PFSK-1 (cell line): Measurements from ENCODE around the gene ANO6.

Experiments used
- FOXP2 ChIP-seq: optimal IDR thresholded peaks from 2 replicates; pipeline ENCODE3; 2011; ENCODE audit warnings: borderline replicate concordance, control low read depth, inconsistent platforms; ENCODE audit not compliant: insufficient read depth; ENCODE audit errors: extremely low read length, extremely low read depth
- POLR2AphosphoS5 ChIP-seq: IDR thresholded peaks from 2 replicates; pipeline ENCODE4 v1.6.1; 2012; ENCODE audit warnings: low read depth, mild to moderate bottlenecking, control low read depth, low read length, moderate library complexity
- SIN3A ChIP-seq: IDR thresholded peaks from 2 replicates; pipeline ENCODE4 v1.6.1; 2012; ENCODE audit warnings: mild to moderate bottlenecking, low read length, moderate library complexity, borderline replicate concordance; ENCODE audit not compliant: insufficient read depth
- TAF1 ChIP-seq: IDR thresholded peaks from 2 replicates; pipeline ENCODE4 v1.6.1; 2012; ENCODE audit warnings: low read length, control low read depth, borderline replicate concordance; ENCODE audit not compliant: insufficient read depth
- TF ChIP-seq, protein P1 (sequence below), 2 experiments: IDR thresholded peaks; 2 replicates each; pipeline versions ENCODE4 v1.6.1 to v1.8.0; 2011 to 2012; ENCODE audit warnings: low read depth in 2 of 2, low read length in 2 of 2, control low read depth in 1 of 2, inconsistent platforms in 1 of 2, mild to moderate bottlenecking in 1 of 2, moderate library complexity in 1 of 2; ENCODE audit not compliant: insufficient read depth in 1 of 2

ANO6 gene

DNA sequence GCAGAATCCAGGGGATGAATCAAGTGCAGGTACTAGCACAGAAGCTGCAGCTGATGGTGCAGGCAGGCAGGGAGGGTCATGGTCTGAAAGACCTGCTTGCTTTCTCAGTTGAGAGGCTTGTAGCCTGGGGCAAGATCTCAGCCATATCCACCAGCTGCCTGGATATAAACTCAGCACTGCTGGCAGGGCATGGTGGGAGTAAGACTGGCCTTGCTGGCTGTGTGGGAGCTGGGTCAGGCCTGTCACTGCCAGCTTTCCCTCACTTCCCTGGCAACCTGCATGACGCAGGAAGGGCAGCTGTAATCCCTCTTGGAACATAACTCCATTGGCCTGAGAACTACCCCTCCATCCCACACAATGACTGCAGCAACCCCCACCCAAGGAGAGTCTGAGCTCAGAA is 230.1 kb downstream of the ANO6 start:
- TF ChIP-seq POLR2AphosphoS5 (no peak), SIN3A (no peak), TAF1 (no peak), FOXP2 (no peak)
- TF ChIP-seq, protein P1, sequence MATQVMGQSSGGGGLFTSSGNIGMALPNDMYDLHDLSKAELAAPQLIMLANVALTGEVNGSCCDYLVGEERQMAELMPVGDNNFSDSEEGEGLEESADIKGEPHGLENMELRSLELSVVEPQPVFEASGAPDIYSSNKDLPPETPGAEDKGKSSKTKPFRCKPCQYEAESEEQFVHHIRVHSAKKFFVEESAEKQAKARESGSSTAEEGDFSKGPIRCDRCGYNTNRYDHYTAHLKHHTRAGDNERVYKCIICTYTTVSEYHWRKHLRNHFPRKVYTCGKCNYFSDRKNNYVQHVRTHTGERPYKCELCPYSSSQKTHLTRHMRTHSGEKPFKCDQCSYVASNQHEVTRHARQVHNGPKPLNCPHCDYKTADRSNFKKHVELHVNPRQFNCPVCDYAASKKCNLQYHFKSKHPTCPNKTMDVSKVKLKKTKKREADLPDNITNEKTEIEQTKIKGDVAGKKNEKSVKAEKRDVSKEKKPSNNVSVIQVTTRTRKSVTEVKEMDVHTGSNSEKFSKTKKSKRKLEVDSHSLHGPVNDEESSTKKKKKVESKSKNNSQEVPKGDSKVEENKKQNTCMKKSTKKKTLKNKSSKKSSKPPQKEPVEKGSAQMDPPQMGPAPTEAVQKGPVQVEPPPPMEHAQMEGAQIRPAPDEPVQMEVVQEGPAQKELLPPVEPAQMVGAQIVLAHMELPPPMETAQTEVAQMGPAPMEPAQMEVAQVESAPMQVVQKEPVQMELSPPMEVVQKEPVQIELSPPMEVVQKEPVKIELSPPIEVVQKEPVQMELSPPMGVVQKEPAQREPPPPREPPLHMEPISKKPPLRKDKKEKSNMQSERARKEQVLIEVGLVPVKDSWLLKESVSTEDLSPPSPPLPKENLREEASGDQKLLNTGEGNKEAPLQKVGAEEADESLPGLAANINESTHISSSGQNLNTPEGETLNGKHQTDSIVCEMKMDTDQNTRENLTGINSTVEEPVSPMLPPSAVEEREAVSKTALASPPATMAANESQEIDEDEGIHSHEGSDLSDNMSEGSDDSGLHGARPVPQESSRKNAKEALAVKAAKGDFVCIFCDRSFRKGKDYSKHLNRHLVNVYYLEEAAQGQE (IDR thresholded peaks at IDR 0.05; ENCODE audit: insufficient read depth in 1 of 2, low read depth in 2 of 2, low read length in 2 of 2), result no peak

GRCh38 chr12:45458238-45458637 is 242.3 kb downstream of the ANO6 start:
- TF ChIP-seq POLR2AphosphoS5, result no peak
- TF ChIP-seq SIN3A, result no peak
- TF ChIP-seq, protein P1 (IDR thresholded peaks at IDR 0.05; ENCODE audit: insufficient read depth in 1 of 2, low read depth in 2 of 2, low read length in 2 of 2), result no peak
- TF ChIP-seq TAF1, result no peak
- no peak for TF ChIP-seq FOXP2

- no peak for TF ChIP-seq FOXP2
- TF ChIP-seq, protein P1 (IDR thresholded peaks at IDR 0.05; ENCODE audit: insufficient read depth in 1 of 2, low read depth in 2 of 2, low read length in 2 of 2), result no peak
- no peak for TF ChIP-seq POLR2AphosphoS5
- TF ChIP-seq SIN3A, result no peak
- no peak for TF ChIP-seq TAF1
Observed at GRCh38 chr12:45458854-45459807, 243.2 kb downstream of the ANO6 start.

DNA sequence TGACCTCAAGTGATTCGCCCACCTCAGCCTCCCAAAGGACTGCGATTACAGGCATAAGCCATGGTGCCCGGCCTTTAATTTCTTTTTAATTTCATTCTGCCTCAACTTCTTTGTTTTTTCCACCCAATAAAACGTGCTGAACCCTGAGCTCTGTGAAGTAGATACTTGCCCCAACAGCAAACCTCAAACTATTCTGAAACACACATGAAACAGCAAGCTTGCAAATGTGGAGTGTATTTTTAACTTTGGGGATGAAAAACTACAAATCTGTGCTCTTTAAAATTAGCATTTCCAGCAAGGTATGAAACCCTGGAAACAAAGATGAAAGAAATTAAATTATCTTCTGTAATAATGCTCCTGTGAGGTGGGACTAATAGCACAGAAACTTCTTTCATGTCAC is 246.6 kb downstream of the ANO6 start:
- no peak for TF ChIP-seq POLR2AphosphoS5
- TF ChIP-seq, protein P1 (IDR thresholded peaks at IDR 0.05; ENCODE audit: insufficient read depth in 1 of 2, low read depth in 2 of 2, low read length in 2 of 2), result no peak

- TF ChIP-seq TAF1 (no peak), FOXP2 (no peak), POLR2AphosphoS5 (no peak), SIN3A (no peak)
- TF ChIP-seq, protein P1 (IDR thresholded peaks at IDR 0.05; ENCODE audit: insufficient read depth in 1 of 2, low read depth in 2 of 2, low read length in 2 of 2), result no peak
Observed at GRCh38 chr12:45464699-45465098, 248.8 kb downstream of the ANO6 start.
